Hematopoietic multipotent progenitor cell treated with erythropoietin and hydrocortisone succinate and interleukin-3 and kit ligand, for 17 days (in vitro differentiated cells): ENCODE results near the gene ZBED4.

Experiments used
- DNase-seq: peaks from one replicate; pipeline ENCODE4 v3.0.0-alpha.2; 2015; ENCODE audit warnings: low spot score

Gene ZBED4

GRCh38 chr22:49904040-49904369, 50.4 kb downstream of the ZBED4 start:
- DNase-seq: no peak

- DNase-seq: no peak
Observed at GRCh38 chr22:49905465-49905864, 51.8 kb downstream of the ZBED4 start.

GRCh38 chr22:49906071-49906798, 52.6 kb downstream of the ZBED4 start:
- DNase-seq: no peak

- no peak for DNase-seq
Observed at GRCh38 chr22:49906799-49907290, 53.2 kb downstream of the ZBED4 start.

- DNase-seq: no peak
Observed at GRCh38 chr22:49907807-49908206, 54.2 kb downstream of the ZBED4 start.

GRCh38 chr22:49909476-49910205, 56.0 kb downstream of the ZBED4 start:
- no peak for DNase-seq

- DNase-seq: no peak
Observed at GRCh38 chr22:49910229-49911155, 56.8 kb downstream of the ZBED4 start.

GRCh38 chr22:49911881-49912625, 58.4 kb downstream of the ZBED4 start:
- no peak for DNase-seq

GRCh38 chr22:49913026-49913425, 59.4 kb downstream of the ZBED4 start:
- DNase-seq: no peak

GRCh38 chr22:49913446-49913845, 59.8 kb downstream of the ZBED4 start:
- no peak for DNase-seq

GRCh38 chr22:49914256-49914655, 60.6 kb downstream of the ZBED4 start:
- DNase-seq: no peak

GRCh38 chr22:49915610-49916009, 62.0 kb downstream of the ZBED4 start:
- DNase-seq: no peak

GRCh38 chr22:49916831-49917230, 63.2 kb downstream of the ZBED4 start:
- DNase-seq: no peak

GRCh38 chr22:49917974-49918910, 64.6 kb downstream of the ZBED4 start, which contains the start of the genes ALG12 and CRELD2:
Gene ALG12, minus strand, starts transcription at chr22:49918438. Its CDS starts 4,673 bp downstream, at chr22:49913765.
Gene CRELD2, plus strand, starts transcription at chr22:49918634. Its CDS starts 136 bp downstream, at chr22:49918770.
- peak; percentile 95 for DNase-seq

- DNase-seq: no peak
Observed at GRCh38 chr22:49918911-49919881, 65.6 kb downstream of the ZBED4 start.

- no peak for DNase-seq
Observed at GRCh38 chr22:49920859-49921258, 67.2 kb downstream of the ZBED4 start.

- DNase-seq: no peak
Observed at GRCh38 chr22:49921508-49922278, 68.0 kb downstream of the ZBED4 start.

- DNase-seq: no peak
Observed at GRCh38 chr22:49922484-49922883, 68.8 kb downstream of the ZBED4 start.
